Subcutaneous abdominal adipose tissue (tissue), 5 donors: ENCODE measurements around the gene ABCC9.
"Not testable (repeated sequence)": the region's sequence is repeated elsewhere in the genome, so short reads cannot be mapped to it uniquely, and the experiment has no call there.

ENCODE experiments used
- H3K27ac ChIP-seq: one replicate; pipeline ENCODE4 v1.7.0; 2013; ENCODE audit warnings: low read depth, mild to moderate bottlenecking, inconsistent platforms, low read length, moderate library complexity
- H3K27me3 ChIP-seq, 5 donors: one replicate each; pipeline ENCODE4 v1.7.0; 2013; ENCODE audit warnings: low read length in 5 of 5, inconsistent platforms in 1 of 5; ENCODE audit not compliant: control insufficient read depth in 5 of 5, insufficient read depth in 4 of 5
- H3K36me3 ChIP-seq, 5 donors: one replicate each; pipeline ENCODE4 v1.7.0; 2013; ENCODE audit warnings: low read length in 5 of 5; ENCODE audit not compliant: control insufficient read depth in 5 of 5, insufficient read depth in 5 of 5
- H3K4me1 ChIP-seq, 5 donors: one replicate each; pipeline ENCODE4 v1.7.0; 2013; ENCODE audit warnings: low read length in 5 of 5, mild to moderate bottlenecking in 3 of 5, moderate library complexity in 1 of 5; ENCODE audit not compliant: control insufficient read depth in 5 of 5, insufficient read depth in 5 of 5
- H3K4me3 ChIP-seq, 5 donors: one replicate each; pipeline ENCODE4 v1.7.0; 2013; ENCODE audit warnings: low read length in 5 of 5, low read depth in 1 of 5
- H3K9ac ChIP-seq, 5 donors: one replicate each; pipeline ENCODE4 v1.7.0; 2013; ENCODE audit warnings: low read length in 5 of 5, mild to moderate bottlenecking in 4 of 5, moderate library complexity in 3 of 5
- H3K9me3 ChIP-seq, 5 donors: one replicate each; pipeline ENCODE4 v1.7.0; 2013; ENCODE audit warnings: low read length in 5 of 5; ENCODE audit not compliant: control insufficient read depth in 5 of 5
- donor health status: healthy.
- donor health status: healthy.
- donor health status: healthy.
- donor health status: healthy.
- donor health status: healthy.

The ABCC9 gene

DNA sequence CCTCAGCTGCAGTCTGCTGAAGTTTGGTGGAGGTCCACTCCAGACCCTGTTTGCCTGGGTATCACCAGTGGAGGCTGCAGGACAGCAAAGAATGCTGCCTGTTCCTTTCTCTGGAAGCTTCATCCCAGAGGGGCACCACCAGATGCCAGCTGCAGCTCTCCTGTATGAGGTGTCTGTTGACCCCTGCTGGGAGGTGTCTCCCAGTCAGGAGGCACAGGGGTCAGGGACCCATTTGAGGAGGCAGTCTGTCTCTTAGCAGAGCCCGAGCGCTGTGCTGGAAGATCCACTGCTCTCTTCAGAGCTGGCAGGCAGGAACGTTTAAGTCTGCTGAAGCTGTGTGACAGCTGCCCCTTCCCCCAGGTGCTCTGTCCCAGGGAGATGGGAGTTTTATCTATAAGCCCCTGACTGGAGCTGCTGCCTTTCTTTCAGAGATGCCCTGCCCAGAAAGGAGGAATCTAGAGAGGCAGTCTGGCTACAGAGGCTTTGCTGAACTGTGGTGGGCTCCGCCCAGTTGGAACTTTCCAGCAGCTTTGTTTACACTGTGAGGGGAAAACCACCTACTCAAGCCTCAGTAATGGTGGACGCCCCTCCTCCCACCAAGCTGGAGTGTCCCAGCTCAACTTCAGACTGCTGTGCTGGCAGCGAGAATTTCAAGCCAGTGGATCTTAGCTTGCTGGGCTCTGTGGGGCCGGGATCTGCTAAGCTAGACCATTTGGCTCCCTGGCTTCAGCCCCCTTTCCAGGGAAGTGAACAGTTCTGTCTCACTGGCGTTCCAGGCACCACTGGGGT lies 146.2 kb downstream of the ABCC9 start:
- not testable (repeated sequence) for H3K9me3 ChIP-seq, H3K4me3 ChIP-seq, H3K27ac ChIP-seq, H3K27me3 ChIP-seq, H3K9ac ChIP-seq, H3K36me3 ChIP-seq, H3K4me1 ChIP-seq

- not testable (repeated sequence) for H3K36me3 ChIP-seq, H3K27me3 ChIP-seq, H3K27ac ChIP-seq, H3K4me3 ChIP-seq, H3K9me3 ChIP-seq, H3K9ac ChIP-seq
- H3K4me1 ChIP-seq: peaks cover 2 to 24% (median 9%) of the 10 kb centered on the region in 5 donors
Measured at GRCh38 chr12:21789687-21790086, 151.5 kb downstream of the ABCC9 start.

- Histone ChIP-seq H3K4me1 (peaks cover 2 to 24% (median 9%) of the 10 kb centered on the region in 5 donors), H3K36me3 (no peaks in the 10 kb centered on the region), H3K9me3 (no peaks in the 10 kb centered on the region), H3K4me3 (no peak overlapping the region), H3K9ac (no peak overlapping the region), H3K27ac (no peak overlapping the region), H3K27me3 (no peaks in the 10 kb centered on the region)
Measured at GRCh38 chr12:21788089-21788983, 152.9 kb downstream of the ABCC9 start.

DNA sequence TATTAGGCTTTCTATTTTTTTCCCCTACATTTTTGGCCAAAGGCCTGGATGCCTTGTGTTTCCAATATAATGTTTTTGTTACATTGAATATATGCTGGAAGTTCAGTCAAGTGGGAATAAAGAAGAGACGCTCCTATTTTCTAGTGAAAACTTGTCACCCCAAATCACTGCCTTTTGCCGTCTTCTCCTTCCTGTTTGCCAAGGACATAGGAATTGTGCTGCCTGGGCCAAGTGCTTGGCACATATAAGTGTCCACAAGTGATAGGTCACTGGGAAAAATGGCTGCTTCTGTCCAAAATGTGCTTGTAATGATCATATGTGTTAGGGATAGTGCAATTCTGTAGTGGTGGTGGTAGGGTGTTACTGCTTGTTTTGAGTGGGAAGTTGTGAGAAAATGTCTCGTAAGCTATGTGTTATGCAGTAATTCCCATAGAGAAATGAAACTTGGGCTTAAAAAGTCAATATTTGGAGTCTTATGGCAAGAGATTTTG lies 155.1 kb downstream of the ABCC9 start:
- Histone ChIP-seq H3K9ac (peak overlapping the region in 1 of 5 donors; percentile 22), H3K36me3 (no peaks in the 10 kb centered on the region), H3K27me3 (no peaks in the 10 kb centered on the region), H3K27ac (peak overlapping the region; percentile 48), H3K4me3 (peak overlapping the region in 1 of 5 donors; percentile 11), H3K4me1 (peaks cover 2 to 24% (median 9%) of the 10 kb centered on the region in 5 donors), H3K9me3 (no peaks in the 10 kb centered on the region)

- H3K4me1 ChIP-seq: peaks cover 2 to 16% (median 9%) of the 10 kb centered on the region in 5 donors
- not testable (repeated sequence) for H3K27me3 ChIP-seq, H3K27ac ChIP-seq
Measured at GRCh38 chr12:21782723-21783122, 158.5 kb downstream of the ABCC9 start.

GRCh38 chr12:21780786-21781185 lies 160.4 kb downstream of the ABCC9 start:
- no peak overlapping the region for H3K4me3 ChIP-seq
- H3K36me3 ChIP-seq: no peaks in the 10 kb centered on the region
- H3K27me3 ChIP-seq: no peaks in the 10 kb centered on the region
- no peaks in the 10 kb centered on the region for H3K9me3 ChIP-seq
- peaks cover 0 to 8% (median under 1%) of the 10 kb centered on the region in 5 donors for H3K4me1 ChIP-seq
- H3K27ac ChIP-seq: no peak overlapping the region
- no peak overlapping the region for H3K9ac ChIP-seq

More at GRCh38 chr12:21782723-21783122, 158.5 kb downstream of the ABCC9 start:
- H3K9ac ChIP-seq, H3K36me3 ChIP-seq, H3K9me3 ChIP-seq, H3K4me3 ChIP-seq: not testable (repeated sequence)

- Histone ChIP-seq H3K9ac (peak overlapping the region in 1 of 5 donors; percentile 85), H3K36me3 (no peaks in the 10 kb centered on the region), H3K27ac (peak overlapping the region; percentile 82), H3K27me3 (peaks cover 0 to 4% (median 0%) of the 10 kb centered on the region in 5 donors), H3K4me1 (peaks cover 0 to 27% (median 23%) of the 10 kb centered on the region in 5 donors), H3K4me3 (no peak overlapping the region), H3K9me3 (no peaks in the 10 kb centered on the region)
Measured at GRCh38 chr12:21776175-21776574, 165.1 kb downstream of the ABCC9 start.

DNA sequence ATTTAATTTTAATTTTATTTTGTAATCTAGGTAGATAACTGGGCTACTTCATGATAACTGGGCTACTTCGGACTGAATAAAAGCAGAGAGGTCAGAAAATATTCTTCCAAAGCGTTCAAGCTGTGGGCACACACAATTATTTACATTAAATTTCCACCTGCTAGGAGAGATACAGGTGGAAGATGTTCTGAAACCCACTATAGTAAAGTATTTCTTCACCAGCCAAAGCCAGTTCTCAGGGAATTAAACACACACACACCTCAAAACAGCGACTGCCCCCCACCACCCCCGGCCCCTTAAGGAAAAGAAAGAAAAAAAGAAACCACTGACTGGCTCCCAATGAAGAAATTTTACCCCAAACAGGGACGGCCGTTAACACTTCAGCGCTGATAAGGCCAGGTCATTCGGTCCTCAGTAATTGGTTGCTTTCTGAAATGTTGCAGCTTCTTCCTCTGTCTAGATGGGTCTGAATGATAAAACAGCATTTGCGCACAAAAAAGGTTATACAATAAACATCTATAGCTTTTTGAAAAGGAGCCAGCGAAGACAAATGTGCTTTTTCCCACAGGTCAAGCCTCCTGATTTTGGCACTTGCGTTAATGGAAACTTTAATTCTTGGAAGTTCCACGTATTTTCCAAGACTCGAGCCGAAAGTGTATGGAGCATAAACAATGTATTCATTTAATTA lies 165.9 kb downstream of the ABCC9 start:
- Histone ChIP-seq H3K27me3 (peaks cover 0 to 4% (median 0%) of the 10 kb centered on the region in 5 donors), H3K27ac (peak overlapping the region; percentile 82), H3K4me1 (peaks cover 0 to 27% (median 23%) of the 10 kb centered on the region in 5 donors), H3K9ac (peak overlapping the region in 4 of 5 donors; percentile 37 to 85 (median 58)), H3K36me3 (no peaks in the 10 kb centered on the region), H3K9me3 (no peaks in the 10 kb centered on the region), H3K4me3 (peak overlapping the region; percentile 51 to 71 (median 64))

DNA sequence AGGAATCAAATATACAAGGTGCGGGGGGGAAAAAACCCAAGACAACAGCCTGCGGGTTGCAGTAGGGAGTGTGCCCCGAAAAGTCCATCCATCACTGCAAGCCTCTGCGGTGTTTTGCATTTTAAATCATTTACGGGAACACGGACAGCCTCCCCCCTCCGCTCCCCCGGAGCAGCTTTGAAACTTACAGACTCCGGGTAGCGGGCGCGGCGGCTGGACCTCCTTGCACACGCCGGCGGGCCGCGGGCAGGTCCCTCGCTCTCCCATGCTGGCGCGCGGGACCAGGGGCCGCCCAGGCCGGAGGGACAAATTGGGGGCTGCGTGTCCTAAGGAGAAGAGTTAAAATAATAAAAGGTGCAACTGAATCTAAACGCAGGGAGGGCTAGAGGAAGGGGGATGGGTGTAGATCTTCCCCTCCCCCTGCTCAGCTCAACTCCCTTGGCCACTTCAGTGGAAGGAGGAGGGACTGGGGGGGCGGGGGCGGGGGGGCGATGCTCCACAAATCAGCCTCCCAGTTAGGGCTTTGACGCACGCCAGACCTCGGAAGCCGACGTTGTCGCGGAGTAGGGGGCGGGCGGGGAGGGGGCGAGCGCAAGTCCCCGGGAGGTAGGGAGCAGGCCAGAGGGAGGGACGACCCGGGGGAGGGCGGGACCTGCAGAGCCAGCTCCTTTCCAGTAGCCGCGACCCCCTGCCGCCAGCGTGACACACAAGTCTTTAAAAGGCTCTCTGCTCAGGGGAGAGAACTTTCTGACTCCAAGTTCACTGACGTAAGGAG lies 166.7 kb downstream of the ABCC9 start, which contains the start of gene KCNJ8:
KCNJ8 (minus strand) TSS at position 349 of the 775 bp plus-strand sequence. CDS start 1,090 bp downstream, outside the sequence.
- no peaks in the 10 kb centered on the region for H3K9me3 ChIP-seq
- H3K9ac ChIP-seq: peak within 1 kb of the TSS in 4 of 5 donors; percentile 37 to 85 (median 58)
- peaks cover 0 to 27% (median 23%) of the 10 kb centered on the region in 5 donors for H3K4me1 ChIP-seq
- H3K36me3 ChIP-seq: no peaks in the 10 kb centered on the region
- H3K27ac ChIP-seq: peak within 1 kb of the TSS; percentile 82
- H3K27me3 ChIP-seq: peaks cover 0 to 4% (median 0%) of the 10 kb centered on the region in 5 donors
- peak within 1 kb of the TSS; percentile 62 to 79 (median 66) for H3K4me3 ChIP-seq
